Muscle layer of duodenum (tissue), 2 donors: ENCODE data around the gene STRIT1.
"Not testable (repeated sequence)": the region's sequence is repeated elsewhere in the genome, so short reads cannot be mapped to it uniquely, and the experiment has no call there.

ENCODE experiments used
- H3K27ac ChIP-seq: one replicate; pipeline ENCODE4 v1.7.0; 2013; ENCODE audit warnings: mild to moderate bottlenecking, low read length
- H3K27me3 ChIP-seq: one replicate; pipeline ENCODE4 v1.7.0; 2013; ENCODE audit warnings: low read depth, mild to moderate bottlenecking, control low read depth, low read length
- H3K36me3 ChIP-seq, 2 donors: one replicate each; pipeline ENCODE4 v1.7.0; 2013; ENCODE audit warnings: low read length in 2 of 2, control low read depth in 1 of 2, mild to moderate bottlenecking in 1 of 2; ENCODE audit not compliant: insufficient read depth in 2 of 2, control insufficient read depth in 1 of 2
- H3K4me1 ChIP-seq, 2 donors: one replicate each; pipeline ENCODE4 v1.7.0; 2013; ENCODE audit warnings: low read length in 2 of 2, mild to moderate bottlenecking in 2 of 2, control low read depth in 1 of 2, moderate library complexity in 1 of 2; ENCODE audit not compliant: insufficient read depth in 2 of 2, control insufficient read depth in 1 of 2
- H3K4me3 ChIP-seq, 2 donors: one replicate each; pipeline ENCODE4 v1.7.0; 2013; ENCODE audit warnings: low read length in 2 of 2, low read depth in 1 of 2, mild to moderate bottlenecking in 1 of 2
- H3K9me3 ChIP-seq, 2 donors: one replicate each; pipeline ENCODE4 v1.7.0; 2013; ENCODE audit warnings: low read length in 2 of 2, control low read depth in 1 of 2, mild to moderate bottlenecking in 1 of 2; ENCODE audit not compliant: control insufficient read depth in 1 of 2
- donor health status: healthy.

The STRIT1 gene

GRCh38 chr3:155286736-155287135 lies 6.7 kb downstream of the STRIT1 start:
- no peaks in the 10 kb centered on the region for H3K27me3 ChIP-seq
- H3K4me3 ChIP-seq = no peak overlapping the region
- H3K9me3 ChIP-seq = no peaks in the 10 kb centered on the region
- no peaks in the 10 kb centered on the region for H3K4me1 ChIP-seq
- no peak overlapping the region for H3K27ac ChIP-seq
- no peaks in the 10 kb centered on the region for H3K36me3 ChIP-seq

DNA sequence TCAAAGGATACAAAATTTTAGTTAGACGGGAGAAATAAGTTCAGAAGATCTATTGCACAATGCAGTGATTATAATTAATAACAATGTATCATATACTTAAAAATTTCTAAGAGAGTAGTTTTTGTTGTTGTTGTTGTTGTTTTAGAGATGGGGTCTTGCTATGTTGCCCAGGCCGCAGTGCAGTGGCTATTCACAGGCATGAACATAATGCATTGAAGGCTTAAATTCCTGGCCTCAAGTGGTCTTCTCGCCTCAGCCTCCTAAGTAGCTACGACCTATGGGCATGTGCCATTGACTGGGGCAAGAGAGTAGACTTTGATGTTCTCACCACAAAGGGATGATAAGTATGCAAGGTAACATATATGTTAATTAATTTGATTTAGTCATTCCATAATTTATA lies 7.5 kb downstream of the STRIT1 start:
- no peak overlapping the region for H3K27ac ChIP-seq
- no peaks in the 10 kb centered on the region for H3K9me3 ChIP-seq
- no peaks in the 10 kb centered on the region for H3K27me3 ChIP-seq
- no peak overlapping the region for H3K4me3 ChIP-seq
- H3K4me1 ChIP-seq = no peaks in the 10 kb centered on the region
- no peaks in the 10 kb centered on the region for H3K36me3 ChIP-seq

- Histone ChIP-seq H3K27me3 (no peaks in the 10 kb centered on the region), H3K4me1 (no peaks in the 10 kb centered on the region), H3K36me3 (no peaks in the 10 kb centered on the region), H3K27ac (no peak overlapping the region), H3K4me3 (no peak overlapping the region), H3K9me3 (no peaks in the 10 kb centered on the region)
These were observed 10.1 kb downstream of the STRIT1 start for GRCh38 chr3:155283092-155284056.

- Histone ChIP-seq H3K4me3 (no peak overlapping the region), H3K36me3 (no peaks in the 10 kb centered on the region), H3K9me3 (no peaks in the 10 kb centered on the region), H3K27ac (no peak overlapping the region), H3K27me3 (no peaks in the 10 kb centered on the region), H3K4me1 (no peaks in the 10 kb centered on the region)
These were observed 10.9 kb downstream of the STRIT1 start for GRCh38 chr3:155282385-155283091.

- H3K4me1 ChIP-seq = no peaks in the 10 kb centered on the region
These were observed 11.6 kb downstream of the STRIT1 start for GRCh38 chr3:155281912-155282311.

GRCh38 chr3:155276089-155276488 lies 17.4 kb downstream of the STRIT1 start:
- not testable (repeated sequence) for H3K4me3 ChIP-seq, H3K27me3 ChIP-seq, H3K27ac ChIP-seq, H3K36me3 ChIP-seq, H3K4me1 ChIP-seq, H3K9me3 ChIP-seq

More at GRCh38 chr3:155281912-155282311, 11.6 kb downstream of the STRIT1 start:
- no peaks in the 10 kb centered on the region for H3K36me3 ChIP-seq
- no peaks in the 10 kb centered on the region for H3K9me3 ChIP-seq
- no peak overlapping the region for H3K4me3 ChIP-seq
- no peak overlapping the region for H3K27ac ChIP-seq
- H3K27me3 ChIP-seq = no peaks in the 10 kb centered on the region

DNA sequence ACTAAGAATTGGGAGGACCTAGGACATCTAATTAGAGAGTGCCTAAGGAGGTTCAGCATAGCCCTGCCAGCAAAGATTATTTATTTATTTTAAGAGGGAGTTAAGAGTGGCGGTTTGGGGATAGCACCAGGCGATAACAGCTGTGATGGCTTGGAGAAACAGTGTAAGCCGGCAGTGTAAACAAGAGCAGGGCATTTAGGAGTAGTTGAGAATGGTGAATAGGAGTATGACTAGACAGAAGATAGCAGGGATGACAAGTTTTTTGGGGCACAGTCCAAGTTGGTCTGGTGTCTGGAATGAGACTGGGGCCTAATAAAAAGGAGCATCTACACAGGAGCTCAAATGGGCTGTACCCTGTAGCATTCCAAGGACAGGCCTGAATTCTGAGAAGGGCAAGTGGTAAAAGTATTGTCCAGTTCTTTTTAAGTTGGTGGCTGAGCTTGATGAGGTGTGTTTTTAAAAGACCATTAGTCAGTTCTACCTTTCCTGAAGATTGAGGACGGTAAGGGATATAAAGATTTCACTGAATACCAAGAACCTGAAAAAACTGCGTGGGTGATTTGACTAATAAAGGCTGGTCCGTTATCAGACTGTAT lies 18.2 kb downstream of the STRIT1 start:
- H3K27me3 ChIP-seq, H3K36me3 ChIP-seq, H3K4me1 ChIP-seq, H3K4me3 ChIP-seq, H3K27ac ChIP-seq, H3K9me3 ChIP-seq: not testable (repeated sequence)

- not testable (repeated sequence) for H3K9me3 ChIP-seq, H3K27ac ChIP-seq, H3K27me3 ChIP-seq, H3K4me3 ChIP-seq, H3K36me3 ChIP-seq, H3K4me1 ChIP-seq
These were observed 19.0 kb downstream of the STRIT1 start for GRCh38 chr3:155274435-155274834.

DNA sequence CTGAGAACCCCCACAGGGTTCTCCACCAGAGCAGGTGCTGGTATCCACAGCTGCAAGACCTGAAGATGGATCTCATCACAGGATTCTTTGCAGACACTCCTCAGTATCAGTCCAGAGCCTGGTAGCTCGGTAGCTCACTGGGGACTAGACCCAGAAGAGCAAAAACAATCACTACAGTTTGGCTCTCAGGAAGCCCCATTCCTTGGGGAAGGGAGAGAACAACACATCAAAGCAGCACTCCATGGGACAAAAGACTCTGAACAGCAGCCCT lies 22.2 kb downstream of the STRIT1 start:
- no peaks in the 10 kb centered on the region for H3K4me1 ChIP-seq
- H3K27ac ChIP-seq = no peak overlapping the region
- H3K4me3 ChIP-seq = no peak overlapping the region
- H3K36me3 ChIP-seq = no peaks in the 10 kb centered on the region
- no peaks in the 10 kb centered on the region for H3K27me3 ChIP-seq
- H3K9me3 ChIP-seq = no peaks in the 10 kb centered on the region

GRCh38 chr3:155270485-155271342 lies 22.8 kb downstream of the STRIT1 start:
- Histone ChIP-seq H3K9me3 (no peaks in the 10 kb centered on the region), H3K4me1 (no peaks in the 10 kb centered on the region), H3K36me3 (no peaks in the 10 kb centered on the region), H3K27ac (no peak overlapping the region), H3K27me3 (no peaks in the 10 kb centered on the region), H3K4me3 (no peak overlapping the region)

DNA sequence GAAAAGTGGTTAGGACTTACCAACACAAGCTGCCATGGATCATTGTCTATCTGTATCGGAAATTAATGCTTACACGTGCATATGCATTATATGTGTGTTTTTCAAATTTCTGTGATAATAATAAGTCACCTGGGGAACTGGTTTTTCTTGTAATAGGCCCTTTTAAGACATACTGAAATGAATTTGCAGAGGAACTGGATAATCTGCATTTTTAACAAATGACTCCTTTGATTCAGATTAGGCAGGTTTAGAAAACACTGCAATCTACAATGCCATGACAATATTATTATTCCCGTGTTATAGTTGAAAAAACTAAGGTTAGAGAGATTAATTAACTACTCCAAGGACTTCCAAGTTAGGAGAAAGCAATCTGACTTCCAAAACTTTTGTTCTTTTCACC lies 23.4 kb downstream of the STRIT1 start:
- H3K9me3 ChIP-seq = no peaks in the 10 kb centered on the region
- no peaks in the 10 kb centered on the region for H3K27me3 ChIP-seq
- H3K4me1 ChIP-seq = no peaks in the 10 kb centered on the region
- H3K27ac ChIP-seq = no peak overlapping the region
- H3K36me3 ChIP-seq = no peaks in the 10 kb centered on the region
- no peak overlapping the region for H3K4me3 ChIP-seq
